ENCODE measurements around the gene TMEM250.

DNA sequence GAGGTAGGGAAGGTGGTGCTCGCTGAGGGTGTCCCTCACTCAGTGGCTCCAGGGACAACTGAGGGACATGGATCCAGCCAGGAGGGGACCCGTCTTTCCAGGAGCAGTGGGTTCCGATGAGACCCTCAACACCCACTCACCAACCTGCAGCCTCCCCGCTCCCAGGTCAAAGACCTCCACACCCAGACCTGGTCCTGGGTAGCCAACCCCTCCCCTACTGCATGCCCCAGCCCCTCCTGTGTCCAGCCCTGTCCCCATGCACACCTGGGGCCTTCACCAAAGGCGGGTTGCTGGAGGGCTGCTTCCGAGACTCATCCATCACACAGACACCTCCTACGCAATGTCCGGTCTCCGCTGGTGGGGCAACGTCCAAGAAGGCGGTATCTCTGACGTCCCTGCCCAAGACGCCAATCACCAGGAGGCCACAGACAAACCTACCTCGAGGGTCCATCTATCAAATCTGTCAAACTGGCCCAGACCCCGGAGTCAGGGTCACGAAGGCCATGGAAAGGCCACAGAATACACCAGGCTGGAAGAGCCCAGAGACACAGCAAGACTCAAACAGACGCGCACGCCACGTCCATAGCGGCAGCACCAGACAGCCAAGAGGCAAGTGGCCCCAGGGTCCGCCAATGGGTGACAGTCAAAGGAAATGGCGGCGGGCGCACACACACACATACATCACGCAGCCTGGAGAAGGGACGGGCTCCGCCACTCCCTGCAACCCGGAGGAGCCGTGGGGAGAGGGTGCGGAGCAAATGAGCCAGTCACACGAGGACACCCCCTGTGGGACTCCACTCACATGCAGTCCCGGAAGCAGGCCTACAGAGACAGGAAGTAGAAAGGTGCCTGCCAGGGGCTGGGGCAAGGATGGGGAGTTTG, 34.4 kb downstream of the TMEM250 start:
- TF ChIP-seq POLR2AphosphoS5 (IDR thresholded peaks at IDR 0.05; ENCODE audit: low read depth, low read length), result no peak
- TF ChIP-seq EZH2phosphoT487 (IDR thresholded peaks at IDR 0.05; ENCODE audit: borderline replicate concordance), result no peak
- TF ChIP-seq, protein P1, sequence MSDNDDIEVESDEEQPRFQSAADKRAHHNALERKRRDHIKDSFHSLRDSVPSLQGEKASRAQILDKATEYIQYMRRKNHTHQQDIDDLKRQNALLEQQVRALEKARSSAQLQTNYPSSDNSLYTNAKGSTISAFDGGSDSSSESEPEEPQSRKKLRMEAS (IDR thresholded peaks at IDR 0.05), result no peak
- no peak for TF ChIP-seq SRF (IDR thresholded peaks at IDR 0.05; ENCODE audit: low read depth)
- TF ChIP-seq POLR2A (IDR thresholded peaks at IDR 0.05; ENCODE audit: borderline replicate concordance, extremely low read depth, insufficient read depth, insufficient read length), result no peak
- TF ChIP-seq, protein P2, sequence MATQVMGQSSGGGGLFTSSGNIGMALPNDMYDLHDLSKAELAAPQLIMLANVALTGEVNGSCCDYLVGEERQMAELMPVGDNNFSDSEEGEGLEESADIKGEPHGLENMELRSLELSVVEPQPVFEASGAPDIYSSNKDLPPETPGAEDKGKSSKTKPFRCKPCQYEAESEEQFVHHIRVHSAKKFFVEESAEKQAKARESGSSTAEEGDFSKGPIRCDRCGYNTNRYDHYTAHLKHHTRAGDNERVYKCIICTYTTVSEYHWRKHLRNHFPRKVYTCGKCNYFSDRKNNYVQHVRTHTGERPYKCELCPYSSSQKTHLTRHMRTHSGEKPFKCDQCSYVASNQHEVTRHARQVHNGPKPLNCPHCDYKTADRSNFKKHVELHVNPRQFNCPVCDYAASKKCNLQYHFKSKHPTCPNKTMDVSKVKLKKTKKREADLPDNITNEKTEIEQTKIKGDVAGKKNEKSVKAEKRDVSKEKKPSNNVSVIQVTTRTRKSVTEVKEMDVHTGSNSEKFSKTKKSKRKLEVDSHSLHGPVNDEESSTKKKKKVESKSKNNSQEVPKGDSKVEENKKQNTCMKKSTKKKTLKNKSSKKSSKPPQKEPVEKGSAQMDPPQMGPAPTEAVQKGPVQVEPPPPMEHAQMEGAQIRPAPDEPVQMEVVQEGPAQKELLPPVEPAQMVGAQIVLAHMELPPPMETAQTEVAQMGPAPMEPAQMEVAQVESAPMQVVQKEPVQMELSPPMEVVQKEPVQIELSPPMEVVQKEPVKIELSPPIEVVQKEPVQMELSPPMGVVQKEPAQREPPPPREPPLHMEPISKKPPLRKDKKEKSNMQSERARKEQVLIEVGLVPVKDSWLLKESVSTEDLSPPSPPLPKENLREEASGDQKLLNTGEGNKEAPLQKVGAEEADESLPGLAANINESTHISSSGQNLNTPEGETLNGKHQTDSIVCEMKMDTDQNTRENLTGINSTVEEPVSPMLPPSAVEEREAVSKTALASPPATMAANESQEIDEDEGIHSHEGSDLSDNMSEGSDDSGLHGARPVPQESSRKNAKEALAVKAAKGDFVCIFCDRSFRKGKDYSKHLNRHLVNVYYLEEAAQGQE (IDR thresholded peaks at IDR 0.05; ENCODE audit: low read depth), result no peak
- TF ChIP-seq, protein P3, sequence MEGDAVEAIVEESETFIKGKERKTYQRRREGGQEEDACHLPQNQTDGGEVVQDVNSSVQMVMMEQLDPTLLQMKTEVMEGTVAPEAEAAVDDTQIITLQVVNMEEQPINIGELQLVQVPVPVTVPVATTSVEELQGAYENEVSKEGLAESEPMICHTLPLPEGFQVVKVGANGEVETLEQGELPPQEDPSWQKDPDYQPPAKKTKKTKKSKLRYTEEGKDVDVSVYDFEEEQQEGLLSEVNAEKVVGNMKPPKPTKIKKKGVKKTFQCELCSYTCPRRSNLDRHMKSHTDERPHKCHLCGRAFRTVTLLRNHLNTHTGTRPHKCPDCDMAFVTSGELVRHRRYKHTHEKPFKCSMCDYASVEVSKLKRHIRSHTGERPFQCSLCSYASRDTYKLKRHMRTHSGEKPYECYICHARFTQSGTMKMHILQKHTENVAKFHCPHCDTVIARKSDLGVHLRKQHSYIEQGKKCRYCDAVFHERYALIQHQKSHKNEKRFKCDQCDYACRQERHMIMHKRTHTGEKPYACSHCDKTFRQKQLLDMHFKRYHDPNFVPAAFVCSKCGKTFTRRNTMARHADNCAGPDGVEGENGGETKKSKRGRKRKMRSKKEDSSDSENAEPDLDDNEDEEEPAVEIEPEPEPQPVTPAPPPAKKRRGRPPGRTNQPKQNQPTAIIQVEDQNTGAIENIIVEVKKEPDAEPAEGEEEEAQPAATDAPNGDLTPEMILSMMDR (IDR thresholded peaks at IDR 0.05 in 2 of 3, conservative IDR thresholded peaks at IDR 0.05 in 1 of 3; ENCODE audit: borderline replicate concordance in 1 of 3, insufficient read depth in 1 of 3, low read depth in 2 of 3, low read length in 2 of 3), result no peak
- no peak for TF ChIP-seq CEBPB (IDR thresholded peaks at IDR 0.05; ENCODE audit: low read depth)
- TF ChIP-seq SP1 (IDR thresholded peaks at IDR 0.05; ENCODE audit: low read depth), result no peak
- TF ChIP-seq EZH2 (IDR thresholded peaks at IDR 0.05), result no peak
- no peak for TF ChIP-seq JUND (IDR thresholded peaks at IDR 0.05)
- no peak for TF ChIP-seq YY1 (IDR thresholded peaks at IDR 0.05; ENCODE audit: extremely low read depth, insufficient replicate concordance, low read depth, low read length)
